ENCODE results near the gene DAZAP2.
"Not testable (repeated sequence)": the region's sequence is repeated elsewhere in the genome, so short reads cannot be mapped to it uniquely, and the experiment has no call there.

GRCh38 chr12:51272810-51273209, 34.2 kb downstream of the DAZAP2 start:
- not testable (repeated sequence) for TF ChIP-seq EZH2 (IDR thresholded peaks at IDR 0.05; ENCODE audit: insufficient read depth, poor library complexity, severe bottlenecking); EZH2phosphoT487 (IDR thresholded peaks at IDR 0.05; ENCODE audit: insufficient read depth, low read depth)

All from GM23248 (cell line).